ENCODE measurements around the gene CPN1. TPM values are rescaled to one million over a fixed set of nuclear protein-coding genes. Genes with fewer than 3 reads are reported as not detected.

Gene CPN1
- polyA plus RNA-seq, 1 donor (not counting 4 experiments of a cell fraction or from before 2014, with no cell fraction given) = not detected

- dilution Hi-C loops (cut with MboI; ENCODE audit: extremely low pct_ligation_motif_present, low sequenced_read_pairs) = no loop called here
- no peaks in the 10 kb centered on the region for H3K9me3 ChIP-seq (ENCODE audit: control insufficient read depth, low read depth, low read length)
- no peaks in the 10 kb centered on the region for H3K9me1 ChIP-seq (ENCODE audit: control insufficient read depth, extremely low read depth, insufficient read depth, low read length)
- no peak overlapping the region for H3K4me3 ChIP-seq (ENCODE audit: control insufficient read depth in 2 of 3, extremely low read depth in 1 of 3, insufficient read depth in 2 of 3, low read depth in 1 of 3, low read length in 3 of 3)
- FAIRE-seq (peak; percentile 82), DNase-seq (ENCODE audit: low read depth, low spot score) (peak; percentile 41)
- H2AFZ ChIP-seq (ENCODE audit: control insufficient read depth, low read length) = peak overlapping the region; percentile 75
- H3K79me2 ChIP-seq (ENCODE audit: control insufficient read depth, insufficient read depth, low read length) = no peaks in the 10 kb centered on the region
- H3K27me3 ChIP-seq (ENCODE audit: control insufficient read depth, extremely low read depth, insufficient read depth, low read length) = no peaks in the 10 kb centered on the region
- TF ChIP-seq EZH2 (IDR thresholded peaks at IDR 0.05; ENCODE audit: low read length) = no peak
- TF ChIP-seq CTCF (optimal IDR thresholded peaks at IDR 0.05 in 1 of 3, IDR thresholded peaks at IDR 0.05 in 1 of 3, conservative IDR thresholded peaks at IDR 0.05 in 1 of 3; ENCODE audit: extremely low read depth in 1 of 3, insufficient read depth in 2 of 3, low read length in 3 of 3) = peak; percentile 91 to 94 (median 93)
- H3K4me1 ChIP-seq (ENCODE audit: control insufficient read depth, extremely low read depth, insufficient read depth, low read length) = peaks cover 25% of the 10 kb centered on the region
- H3K9ac ChIP-seq (ENCODE audit: control insufficient read depth, extremely low read depth, insufficient read depth, low read length) = no peak overlapping the region
- peak overlapping the region; percentile 13 for H3K27ac ChIP-seq (ENCODE audit: control insufficient read depth, insufficient read depth, low read length)
- H4K20me1 ChIP-seq (ENCODE audit: control insufficient read depth, extremely low read depth, insufficient read depth, low read length) = no peaks in the 10 kb centered on the region
- H3K36me3 ChIP-seq (ENCODE audit: control insufficient read depth in 2 of 2, extremely low read depth in 1 of 2, insufficient read depth in 2 of 2, low read length in 2 of 2) = no peaks in the 10 kb centered on the region
- H3K4me2 ChIP-seq (ENCODE audit: control insufficient read depth, extremely low read depth, insufficient read depth, low read depth, low read length) = peak overlapping the region; percentile 40
These were observed 35.6 kb downstream of the CPN1 start for GRCh38 chr10:100046021-100046486.

DNA sequence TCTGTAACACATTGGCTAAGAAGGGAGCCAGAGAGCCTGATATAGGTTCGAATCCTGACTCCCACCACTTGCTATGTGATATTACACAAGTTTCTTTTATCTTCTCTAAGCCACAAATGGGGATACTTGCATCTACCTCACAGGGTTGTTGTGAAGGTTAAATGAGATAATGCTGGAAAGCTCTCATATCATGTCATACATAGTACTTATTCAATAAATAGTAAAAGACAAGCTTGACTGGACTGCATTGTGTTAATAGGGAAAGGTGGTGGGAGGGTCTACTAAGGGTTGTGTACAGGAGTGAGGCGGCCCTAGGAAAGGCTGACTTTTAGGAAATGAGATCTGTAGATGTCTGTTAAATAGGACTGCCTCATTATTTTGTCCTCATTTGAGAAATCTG lies 36.1 kb downstream of the CPN1 start:
- H3K9me1 ChIP-seq (ENCODE audit: control insufficient read depth, extremely low read depth, insufficient read depth, low read length) = no peaks in the 10 kb centered on the region
- H3K9ac ChIP-seq (ENCODE audit: control insufficient read depth, extremely low read depth, insufficient read depth, low read length) = no peak overlapping the region
- TF ChIP-seq CTCF (optimal IDR thresholded peaks at IDR 0.05 in 1 of 3, IDR thresholded peaks at IDR 0.05 in 1 of 3, conservative IDR thresholded peaks at IDR 0.05 in 1 of 3; ENCODE audit: extremely low read depth in 1 of 3, insufficient read depth in 2 of 3, low read length in 3 of 3) = no peak
- no peak for TF ChIP-seq EZH2 (IDR thresholded peaks at IDR 0.05; ENCODE audit: low read length)
- H3K79me2 ChIP-seq (ENCODE audit: control insufficient read depth, insufficient read depth, low read length) = no peaks in the 10 kb centered on the region
- peak overlapping the region; percentile 13 for H3K27ac ChIP-seq (ENCODE audit: control insufficient read depth, insufficient read depth, low read length)
- H3K9me3 ChIP-seq (ENCODE audit: control insufficient read depth, low read depth, low read length) = no peaks in the 10 kb centered on the region
- H3K4me1 ChIP-seq (ENCODE audit: control insufficient read depth, extremely low read depth, insufficient read depth, low read length) = peaks cover 25% of the 10 kb centered on the region
- H3K27me3 ChIP-seq (ENCODE audit: control insufficient read depth, extremely low read depth, insufficient read depth, low read length) = no peaks in the 10 kb centered on the region
- H2AFZ ChIP-seq (ENCODE audit: control insufficient read depth, low read length) = peak overlapping the region; percentile 71
- H3K36me3 ChIP-seq (ENCODE audit: control insufficient read depth in 2 of 2, extremely low read depth in 1 of 2, insufficient read depth in 2 of 2, low read length in 2 of 2) = no peaks in the 10 kb centered on the region
- FAIRE-seq (no peak), DNase-seq (ENCODE audit: low read depth, low spot score) (no peak)
- H3K4me3 ChIP-seq (ENCODE audit: control insufficient read depth in 2 of 3, extremely low read depth in 1 of 3, insufficient read depth in 2 of 3, low read depth in 1 of 3, low read length in 3 of 3) = no peak overlapping the region
- no peaks in the 10 kb centered on the region for H4K20me1 ChIP-seq (ENCODE audit: control insufficient read depth, extremely low read depth, insufficient read depth, low read length)
- peak overlapping the region; percentile 40 for H3K4me2 ChIP-seq (ENCODE audit: control insufficient read depth, extremely low read depth, insufficient read depth, low read depth, low read length)
- dilution Hi-C loops (cut with MboI; ENCODE audit: extremely low pct_ligation_motif_present, low sequenced_read_pairs) = no loop called here

Data from keratinocyte (primary cell).